NCI-H1092 (cell line): ENCODE measurements around the gene NXN.
A peak's percentile ranks its signal among the peaks of the same experiment; 100 is the strongest.
"Not testable (repeated sequence)": the region's sequence is repeated elsewhere in the genome, so short reads cannot be mapped to it uniquely, and the experiment has no call there.

Experiments used
- DNase-seq: peaks from one replicate; lab custom pipeline; 2025; lab: John Stamatoyannopoulos, UW

Gene NXN

GRCh38 chr17:1006054-1006453 lies 26.5 kb upstream of the NXN start:
- no peak for DNase-seq

- peak; percentile 37 for DNase-seq
Measured at GRCh38 chr17:1005361-1005946, 25.9 kb upstream of the NXN start.

GRCh38 chr17:1004769-1005295 lies 25.3 kb upstream of the NXN start:
- DNase-seq: no peak

- no peak for DNase-seq
Measured at GRCh38 chr17:1003972-1004768, 24.6 kb upstream of the NXN start.

GRCh38 chr17:1003633-1003971 lies 24.0 kb upstream of the NXN start:
- DNase-seq: no peak

GRCh38 chr17:1002771-1003555 lies 23.4 kb upstream of the NXN start:
- peak; percentile 51 for DNase-seq

- no peak for DNase-seq
Measured at GRCh38 chr17:1002412-1002753, 22.8 kb upstream of the NXN start.

GRCh38 chr17:1001640-1002411 lies 22.2 kb upstream of the NXN start:
- DNase-seq: no peak

- no peak for DNase-seq
Measured at GRCh38 chr17:1000597-1001461, 21.3 kb upstream of the NXN start.

- no peak for DNase-seq
Measured at GRCh38 chr17:998111-998510, 18.5 kb upstream of the NXN start.

- peak; percentile 90 for DNase-seq
Measured at GRCh38 chr17:996554-997344, 17.2 kb upstream of the NXN start, which contains the start of gene TIMM22. Gene TIMM22, plus strand, starts transcription at chr17:997129. Its CDS starts 14 bp downstream, at chr17:997143.

- not testable (repeated sequence) for DNase-seq
Measured at GRCh38 chr17:995324-995723, 15.7 kb upstream of the NXN start.

- no peak for DNase-seq
Measured at GRCh38 chr17:992933-993332, 13.4 kb upstream of the NXN start.

- DNase-seq: no peak
Measured at GRCh38 chr17:988561-988960, 9.0 kb upstream of the NXN start.

- DNase-seq: no peak
Measured at GRCh38 chr17:987931-988330, 8.4 kb upstream of the NXN start.

GRCh38 chr17:986322-986929 lies 6.8 kb upstream of the NXN start:
- no peak for DNase-seq

GRCh38 chr17:983921-984320 lies 4.3 kb upstream of the NXN start:
- no peak for DNase-seq

GRCh38 chr17:981292-981658 lies 1.7 kb upstream of the NXN start:
- no peak for DNase-seq

- peak; percentile 75 for DNase-seq
Measured at GRCh38 chr17:980406-981291, 1.1 kb upstream of the NXN start.
